ENCODE data around the gene LRRC2.

LRRC2 gene

GRCh38 chr3:46517016-46517783 is 48.9 kb downstream of the LRRC2 start:
- Histone ChIP-seq H3K27ac (no peak overlapping the region), H3K4me3 (no peak overlapping the region)
- TF ChIP-seq CTCF (IDR thresholded peaks at IDR 0.05): no peak
- DNase-seq (ENCODE audit: low spot score): no peak

- no peak overlapping the region for H3K27ac ChIP-seq
- H3K4me3 ChIP-seq: no peak overlapping the region
- DNase-seq (ENCODE audit: low spot score): no peak
- TF ChIP-seq CTCF (IDR thresholded peaks at IDR 0.05): no peak
Measured at GRCh38 chr3:46516521-46516920, 49.6 kb downstream of the LRRC2 start.

GRCh38 chr3:46512191-46512749 is 53.8 kb downstream of the LRRC2 start:
- Histone ChIP-seq H3K27ac (no peak overlapping the region), H3K4me3 (no peak overlapping the region)
- DNase-seq (ENCODE audit: low spot score): no peak
- no peak for TF ChIP-seq CTCF (IDR thresholded peaks at IDR 0.05)

- Histone ChIP-seq H3K4me3 (no peak overlapping the region), H3K27ac (no peak overlapping the region)
- TF ChIP-seq CTCF (IDR thresholded peaks at IDR 0.05): no peak
- no peak for DNase-seq (ENCODE audit: low spot score)
Measured at GRCh38 chr3:46509661-46510187, 56.4 kb downstream of the LRRC2 start.

GRCh38 chr3:46508850-46509591 is 57.1 kb downstream of the LRRC2 start:
- no peak for DNase-seq (ENCODE audit: low spot score)
- Histone ChIP-seq H3K27ac (no peak overlapping the region), H3K4me3 (no peak overlapping the region)
- no peak for TF ChIP-seq CTCF (IDR thresholded peaks at IDR 0.05)

GRCh38 chr3:46506526-46506925 is 59.6 kb downstream of the LRRC2 start:
- H3K27ac ChIP-seq: no peak overlapping the region
- H3K4me3 ChIP-seq: no peak overlapping the region
- no peak for DNase-seq (ENCODE audit: low spot score)
- no peak for TF ChIP-seq CTCF (IDR thresholded peaks at IDR 0.05)
